ENCODE measurements around the gene PROKR1. TPM values are rescaled to one million over a fixed set of nuclear protein-coding genes. Genes with fewer than 3 reads are reported as not detected.

PROKR1 gene
- total and polyA plus RNA-seq, 2 of the 4 experiments (the other 2 are of a cell fraction), result not detected

- no peak overlapping the region for H3K9ac ChIP-seq (ENCODE audit: low read depth, low read length)
- H2AFZ ChIP-seq (replicated peaks; ENCODE audit: low read length, poor library complexity), result no peak overlapping the region
- peaks cover 44% of the 10 kb centered on the region for H3K27me3 ChIP-seq (ENCODE audit: control insufficient read depth, insufficient read depth, low read length)
- no peak overlapping the region for H3K4me3 ChIP-seq (ENCODE audit: insufficient read depth, low read depth, low read length)
- no peak overlapping the region for H3K4me2 ChIP-seq (ENCODE audit: low read depth, low read length)
- no peak for DNase-seq
- H3K4me1 ChIP-seq (ENCODE audit: control insufficient read depth, insufficient read depth, low read length), result no peaks in the 10 kb centered on the region
- intact Hi-C loops (cut with micrococcal nuclease), result no loop called here
- H2BK120ac ChIP-seq (ENCODE audit: low read depth, low read length), result no peak overlapping the region
- H2BK15ac ChIP-seq (ENCODE audit: low read depth, low read length), result no peak overlapping the region
- H3K36me3 ChIP-seq (ENCODE audit: control insufficient read depth, insufficient read depth, low read length), result no peaks in the 10 kb centered on the region
- no peak overlapping the region for H4K8ac ChIP-seq (ENCODE audit: low read depth in 2 of 2, low read length in 2 of 2)
- POLR2A ChIA-PET (ENCODE audit: unreplicated experiment), result no interaction called here
- dilution Hi-C loops (cut with HindIII; ENCODE audit: low sequenced_read_pairs, unreplicated experiment), result no loop called here
- CTCF ChIA-PET, result no interaction called here
- no peak overlapping the region for H3K56ac ChIP-seq (ENCODE audit: extremely low read depth, insufficient read depth, low read length)
- no peak overlapping the region for H3K23ac ChIP-seq (ENCODE audit: low read depth, low read length)
- H3K9me3 ChIP-seq (ENCODE audit: control insufficient read depth, insufficient read depth, low read length), result peaks cover 4% of the 10 kb centered on the region; the same call in 1 of the 2 replicates
- H3K4ac ChIP-seq (ENCODE audit: low read depth, low read length), result no peak overlapping the region
- no peaks in the 10 kb centered on the region for H3K79me1 ChIP-seq (ENCODE audit: low read depth in 1 of 2, low read length in 2 of 2)
- no peak overlapping the region for H3K27ac ChIP-seq (ENCODE audit: insufficient read depth, low read length)
- H4K91ac ChIP-seq (ENCODE audit: insufficient read depth, low read depth, low read length), result no peak overlapping the region
- no peak overlapping the region for H2BK5ac ChIP-seq (ENCODE audit: low read depth, low read length, poor library complexity, severe bottlenecking)
- no peak overlapping the region for H2AK9ac ChIP-seq (replicated peaks; ENCODE audit: low read depth, low read length, poor library complexity)
- H2AK5ac ChIP-seq (ENCODE audit: low read depth, low read length), result no peak overlapping the region
- no peak overlapping the region for H4K5ac ChIP-seq (ENCODE audit: low read depth, low read length)
- WGBS, 2 experiments (ENCODE audit: extremely low coverage in 2 of 2, insufficient read length in 1 of 2), result no CpG with 5 or more reads among the region's 3 CpGs
- no TSS peak for BruUV-seq (replicated peaks)
- in situ Hi-C loops (cut with MboI; ENCODE audit: low sequenced_read_pairs), result no loop called here
- no peak for ATAC-seq (ENCODE audit: low read depth)
- no peak overlapping the region for H3K18ac ChIP-seq (ENCODE audit: low read depth, low read length)
- no peak overlapping the region for H2BK20ac ChIP-seq (ENCODE audit: low read depth, low read length)
- H4K20me1 ChIP-seq (ENCODE audit: insufficient read depth, low read length), result no peaks in the 10 kb centered on the region
- no peak overlapping the region for H3K14ac ChIP-seq (replicated peaks; ENCODE audit: low read depth, low read length)
- 0 out of 2 replicates have a peak, but pooled peaks cover 3% of the 10 kb centered on the region for H3K9me1 ChIP-seq (ENCODE audit: insufficient read depth, low read length)
- TF ChIP-seq SMC3 (IDR thresholded peaks at IDR 0.05; ENCODE audit: low read depth, low read length), result no peak
- no peak for TF ChIP-seq USF2 (IDR thresholded peaks at IDR 0.05; ENCODE audit: low read depth, low read length)
- no peak for TF ChIP-seq CTCF (conservative IDR thresholded peaks at IDR 0.05; ENCODE audit: low read depth, low read length)
- no peak for TF ChIP-seq NFE2L2 (IDR thresholded peaks at IDR 0.05; ENCODE audit: low read depth, low read length)
- no peak for TF ChIP-seq MAZ (IDR thresholded peaks at IDR 0.05; ENCODE audit: borderline replicate concordance, low read depth, low read length)
- no peak for TF ChIP-seq RCOR1 (IDR thresholded peaks at IDR 0.05; ENCODE audit: insufficient replicate concordance, low read length)
Measured at GRCh38 chr2:68637047-68637446, 6.3 kb upstream of the PROKR1 start.

Measured in IMR-90 (cell line).